Upper lobe of right lung (tissue), 1 donor: ENCODE results near the gene SGO2. TPM values are rescaled to one million over a fixed set of nuclear protein-coding genes. Genes with fewer than 3 reads are reported as not detected.
A peak's percentile ranks its signal among the peaks of the same experiment; 100 is the strongest.

Experiments used
- ATAC-seq: fragments of 200-7000 bp; cut with Tn5 transposase; one replicate; pipeline ENCODE4 v1.9.1; 2020; ENCODE audit warnings: mild to moderate bottlenecking, moderate library complexity
- DNase-seq: peaks from one replicate; pipeline ENCODE4 v3.0.0-alpha.2; 2020
- H3K27ac ChIP-seq: fragments of 200-600 bp; one replicate; pipeline ENCODE4 v1.8.0; 2022
- H3K27me3 ChIP-seq: fragments of 200-600 bp; one replicate; pipeline ENCODE4 v1.8.0; 2022; ENCODE audit warnings: mild to moderate bottlenecking
- H3K36me3 ChIP-seq: fragments of 200-600 bp; one replicate; pipeline ENCODE4 v1.8.0; 2022
- H3K4me1 ChIP-seq: fragments of 200-600 bp; one replicate; pipeline ENCODE4 v1.8.0; 2022
- H3K4me3 ChIP-seq: fragments of 200-600 bp; one replicate; pipeline ENCODE4 v1.8.0; 2022; ENCODE audit warnings: mild to moderate bottlenecking
- H3K9me3 ChIP-seq: fragments of 200-600 bp; one replicate; pipeline ENCODE4 v1.8.0; 2022
- intact Hi-C: fragments of 100-400 bp; cut with DNase I; formaldehyde crosslinking; loops from one replicate; pipeline ENCODE4 v1.11.0; 2022
- total RNA-seq: library from RNA; stranded (reverse); fragmentation: NEBNext Ultra II Directional; extraction: Animal tissue kit (Norgen Biotek cat#: 25700); gene quantifications from one replicate; pipeline ENCODE4 v1.2.1, GENCODE V29; 2021
- TF ChIP-seq, protein P1 (sequence below): fragments of 200-600 bp; IDR thresholded peaks from one replicate; pipeline ENCODE4 v1.8.0; 2022; ENCODE audit warnings: antibody characterized with exemption
- donor health status: DM: no; HTN: yes; CAD: no; lungs with severe emphysema.

SGO2 gene
- total RNA-seq, 1 donor from 2014 or later, result 2.1 TPM

DNA sequence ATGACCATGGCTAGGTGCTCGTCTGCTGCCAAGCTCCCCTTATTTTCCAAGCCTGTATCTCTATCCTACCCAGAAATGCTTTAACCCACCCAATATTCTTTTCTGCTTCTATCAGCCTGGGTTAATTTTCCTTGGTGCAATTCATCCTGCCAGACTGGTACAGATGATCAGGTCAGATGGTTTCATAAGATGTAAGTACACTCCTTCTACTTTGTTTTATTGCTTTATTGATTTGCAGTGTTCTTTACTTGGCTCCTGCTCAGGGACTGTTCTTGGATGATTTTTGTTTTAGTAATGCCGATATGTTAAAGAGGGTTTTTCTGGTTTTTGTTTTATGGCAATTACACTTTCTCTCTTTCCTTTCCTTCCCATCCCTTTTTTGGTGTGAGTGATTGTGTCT, 2.4 kb upstream of the SGO2 start:
- no peaks in the 10 kb centered on the region for H3K9me3 ChIP-seq
- intact Hi-C loops, result no loop called here
- peaks cover 6% of the 10 kb centered on the region for H3K4me1 ChIP-seq
- no peak overlapping the region for H3K4me3 ChIP-seq
- no peaks in the 10 kb centered on the region for H3K36me3 ChIP-seq
- H3K27ac ChIP-seq, result no peak overlapping the region
- ATAC-seq (no peak), DNase-seq (no peak)
- H3K27me3 ChIP-seq, result no peaks in the 10 kb centered on the region
- TF ChIP-seq, protein P1, sequence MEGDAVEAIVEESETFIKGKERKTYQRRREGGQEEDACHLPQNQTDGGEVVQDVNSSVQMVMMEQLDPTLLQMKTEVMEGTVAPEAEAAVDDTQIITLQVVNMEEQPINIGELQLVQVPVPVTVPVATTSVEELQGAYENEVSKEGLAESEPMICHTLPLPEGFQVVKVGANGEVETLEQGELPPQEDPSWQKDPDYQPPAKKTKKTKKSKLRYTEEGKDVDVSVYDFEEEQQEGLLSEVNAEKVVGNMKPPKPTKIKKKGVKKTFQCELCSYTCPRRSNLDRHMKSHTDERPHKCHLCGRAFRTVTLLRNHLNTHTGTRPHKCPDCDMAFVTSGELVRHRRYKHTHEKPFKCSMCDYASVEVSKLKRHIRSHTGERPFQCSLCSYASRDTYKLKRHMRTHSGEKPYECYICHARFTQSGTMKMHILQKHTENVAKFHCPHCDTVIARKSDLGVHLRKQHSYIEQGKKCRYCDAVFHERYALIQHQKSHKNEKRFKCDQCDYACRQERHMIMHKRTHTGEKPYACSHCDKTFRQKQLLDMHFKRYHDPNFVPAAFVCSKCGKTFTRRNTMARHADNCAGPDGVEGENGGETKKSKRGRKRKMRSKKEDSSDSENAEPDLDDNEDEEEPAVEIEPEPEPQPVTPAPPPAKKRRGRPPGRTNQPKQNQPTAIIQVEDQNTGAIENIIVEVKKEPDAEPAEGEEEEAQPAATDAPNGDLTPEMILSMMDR, result no peak

DNA sequence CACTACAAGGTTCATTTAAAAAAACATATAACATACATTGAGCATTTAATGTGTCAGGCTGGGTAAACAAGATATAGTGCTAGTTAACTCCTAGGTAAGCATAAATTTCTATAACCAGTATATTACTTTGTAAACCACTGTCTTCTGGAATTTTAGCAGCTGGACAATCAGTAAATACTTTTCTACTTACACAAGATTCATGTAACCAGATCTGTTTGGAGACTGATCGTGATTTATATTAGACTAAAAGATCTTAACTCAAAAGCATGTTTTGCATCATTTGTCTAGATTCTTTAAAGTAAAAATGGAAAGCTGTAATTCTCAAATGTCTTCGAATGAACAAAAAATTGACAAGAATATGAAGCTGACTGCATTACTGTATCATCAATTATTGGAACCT, 941 bp upstream of the SGO2 start:
- TF ChIP-seq, protein P1, result no peak
- intact Hi-C loops, result no loop called here
- Histone ChIP-seq H3K4me3 (peak overlapping the region; percentile 80), H3K36me3 (no peaks in the 10 kb centered on the region), H3K27me3 (no peaks in the 10 kb centered on the region), H3K9me3 (no peaks in the 10 kb centered on the region), H3K27ac (no peak overlapping the region), H3K4me1 (peaks cover 6% of the 10 kb centered on the region)
- ATAC-seq (no peak), DNase-seq (no peak)

DNA sequence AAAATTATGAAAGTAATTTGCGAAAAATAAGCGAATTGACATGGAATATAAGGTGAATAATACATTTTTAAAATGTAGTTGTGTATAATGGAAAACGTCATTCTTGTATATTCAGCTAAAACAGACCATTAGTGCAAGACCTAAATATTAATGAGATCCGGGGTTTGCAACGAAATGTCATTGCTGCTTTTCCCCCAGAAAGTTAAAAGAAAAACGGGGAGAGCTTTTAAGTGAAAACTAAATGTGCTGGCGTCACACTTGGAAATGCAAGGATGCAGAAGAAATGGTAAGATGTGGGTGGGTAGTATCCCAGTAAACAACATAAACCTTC, 491 bp upstream of the SGO2 start:
- peak overlapping the region; percentile 55 for H3K27ac ChIP-seq
- no peaks in the 10 kb centered on the region for H3K27me3 ChIP-seq
- no peaks in the 10 kb centered on the region for H3K36me3 ChIP-seq
- intact Hi-C loops, result no loop called here
- DNase-seq (no peak), ATAC-seq (no peak)
- H3K9me3 ChIP-seq, result no peaks in the 10 kb centered on the region
- TF ChIP-seq, protein P1, result no peak
- H3K4me3 ChIP-seq, result peak overlapping the region; percentile 80
- H3K4me1 ChIP-seq, result peaks cover 6% of the 10 kb centered on the region

DNA sequence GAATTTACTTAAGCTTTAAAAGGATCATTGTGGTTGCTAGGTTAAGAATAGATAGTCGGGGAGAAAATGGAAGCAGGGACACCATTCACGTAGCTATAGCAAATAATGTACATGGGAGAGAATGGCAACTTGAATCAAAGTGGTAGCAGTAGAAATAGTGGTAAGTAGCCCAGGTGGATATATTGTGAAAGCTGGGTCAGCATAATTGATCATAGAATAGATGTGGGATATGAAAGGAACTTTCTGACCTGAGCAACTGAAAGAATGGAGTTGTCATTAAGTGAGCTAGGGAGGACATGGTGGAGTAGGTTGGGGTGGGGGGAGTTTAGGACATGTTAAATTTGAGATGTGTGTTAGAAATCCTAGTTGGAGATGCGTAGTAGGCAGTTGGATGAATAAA, 2.2 kb downstream of the SGO2 start:
- intact Hi-C loops, result no loop called here
- H3K4me1 ChIP-seq, result peaks cover 6% of the 10 kb centered on the region
- no peak for DNase-seq
- no peaks in the 10 kb centered on the region for H3K36me3 ChIP-seq
- H3K9me3 ChIP-seq, result no peaks in the 10 kb centered on the region
- H3K27me3 ChIP-seq, result no peaks in the 10 kb centered on the region
- no peak for ATAC-seq
- TF ChIP-seq, protein P1, result no peak
- H3K27ac ChIP-seq, result no peak overlapping the region
- no peak overlapping the region for H3K4me3 ChIP-seq

- ATAC-seq (no peak), DNase-seq (no peak)
- no peaks in the 10 kb centered on the region for H3K9me3 ChIP-seq
- intact Hi-C loops, result no loop called here
- TF ChIP-seq, protein P1, result no peak
- no peaks in the 10 kb centered on the region for H3K4me1 ChIP-seq
- no peaks in the 10 kb centered on the region for H3K27me3 ChIP-seq
- H3K36me3 ChIP-seq, result no peaks in the 10 kb centered on the region
- H3K27ac ChIP-seq, result no peak overlapping the region
- no peak overlapping the region for H3K4me3 ChIP-seq
Observed at GRCh38 chr2:200533754-200534153, 7.7 kb downstream of the SGO2 start.

DNA sequence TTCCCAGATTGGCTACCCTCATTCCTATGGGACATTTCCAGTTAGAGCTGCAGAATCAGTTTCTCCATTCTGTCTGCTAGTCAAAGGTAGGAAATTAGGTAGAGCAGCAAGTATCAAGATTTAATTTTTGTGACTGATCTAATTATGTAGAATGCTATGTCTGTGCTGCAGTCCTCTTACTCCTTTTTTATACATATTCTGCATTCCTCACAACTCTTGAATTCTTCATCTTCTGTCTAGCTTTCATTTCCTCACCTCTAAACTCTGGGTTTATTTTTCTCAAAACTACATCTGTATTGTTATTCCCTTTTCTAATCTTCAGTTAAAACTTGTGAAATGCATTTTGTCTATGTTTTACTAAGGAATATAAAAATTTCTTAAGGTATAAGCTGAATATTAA, 8.6 kb downstream of the SGO2 start:
- Histone ChIP-seq H3K4me1 (no peaks in the 10 kb centered on the region), H3K9me3 (no peaks in the 10 kb centered on the region), H3K4me3 (no peak overlapping the region), H3K27ac (no peak overlapping the region), H3K36me3 (no peaks in the 10 kb centered on the region), H3K27me3 (no peaks in the 10 kb centered on the region)
- no peak for DNase-seq
- ATAC-seq, result no peak
- intact Hi-C loops, result no loop called here
- TF ChIP-seq, protein P1, result no peak
